ENCODE data around the gene TIMD4. TPM values are rescaled to one million over a fixed set of nuclear protein-coding genes. Genes with fewer than 3 reads are reported as not detected.

Gene TIMD4
- polyA plus RNA-seq, 1 donor from 2014 or later: not detected

GRCh38 chr5:156871212-156871611 is 91.8 kb downstream of the TIMD4 start:
- no peaks in the 10 kb centered on the region for H3F3A ChIP-seq (ENCODE audit: insufficient read depth, low read length, poor library complexity, severe bottlenecking)
- H3K27ac ChIP-seq (ENCODE audit: low read length): no peak overlapping the region
- no peaks in the 10 kb centered on the region for H3K27me3 ChIP-seq (ENCODE audit: insufficient read depth, low read depth, low read length)
- H2AFZ ChIP-seq (ENCODE audit: low read depth, low read length): no peak overlapping the region
- H3K9ac ChIP-seq (ENCODE audit: low read length): no peak overlapping the region
- no peak overlapping the region for H3K4me2 ChIP-seq (ENCODE audit: low read length)
- no peak for TF ChIP-seq REST (IDR thresholded peaks at IDR 0.05; ENCODE audit: borderline replicate concordance)
- H3K79me2 ChIP-seq (replicated peaks; ENCODE audit: insufficient read depth, low read length): no peaks in the 10 kb centered on the region
- H3K4me3 ChIP-seq (ENCODE audit: low read length): no peak overlapping the region
- H4K20me1 ChIP-seq (ENCODE audit: insufficient read depth): no peaks in the 10 kb centered on the region
- no peaks in the 10 kb centered on the region for H3K9me3 ChIP-seq (ENCODE audit: low read length)
- H3K36me3 ChIP-seq (ENCODE audit: insufficient read depth, low read length): no peaks in the 10 kb centered on the region
- H3K9me2 ChIP-seq (ENCODE audit: insufficient read depth, low read length): no peaks in the 10 kb centered on the region

GRCh38 chr5:156870498-156870839 is 92.6 kb downstream of the TIMD4 start:
- Histone ChIP-seq H4K20me1 (ENCODE audit: insufficient read depth) (no peaks in the 10 kb centered on the region), H3K4me2 (ENCODE audit: low read length) (no peak overlapping the region), H2AFZ (ENCODE audit: low read depth, low read length) (no peak overlapping the region), H3K27me3 (ENCODE audit: insufficient read depth, low read depth, low read length) (no peaks in the 10 kb centered on the region), H3K9me3 (ENCODE audit: low read length) (no peaks in the 10 kb centered on the region), H3K9me2 (ENCODE audit: insufficient read depth, low read length) (no peaks in the 10 kb centered on the region), H3F3A (ENCODE audit: insufficient read depth, low read length, poor library complexity, severe bottlenecking) (no peaks in the 10 kb centered on the region), H3K36me3 (ENCODE audit: insufficient read depth, low read length) (no peaks in the 10 kb centered on the region), H3K79me2 (replicated peaks; ENCODE audit: insufficient read depth, low read length) (no peaks in the 10 kb centered on the region), H3K4me3 (ENCODE audit: low read length) (no peak overlapping the region), H3K27ac (ENCODE audit: low read length) (no peak overlapping the region), H3K9ac (ENCODE audit: low read length) (no peak overlapping the region)
- no peak for TF ChIP-seq EZH2 (IDR thresholded peaks at IDR 0.05; ENCODE audit: borderline replicate concordance, insufficient read depth, low read length, poor library complexity, severe bottlenecking)
- TF ChIP-seq MXI1 (conservative IDR thresholded peaks at IDR 0.05; ENCODE audit: poor library complexity, severe bottlenecking): no peak
- TF ChIP-seq EP300 (conservative IDR thresholded peaks at IDR 0.05; ENCODE audit: poor library complexity, severe bottlenecking): no peak
- TF ChIP-seq POLR2AphosphoS5 (IDR thresholded peaks at IDR 0.05): no peak
- TF ChIP-seq RAD21 (conservative IDR thresholded peaks at IDR 0.05): no peak
- no peak for TF ChIP-seq SMC3 (conservative IDR thresholded peaks at IDR 0.05; ENCODE audit: poor library complexity)

Other genes with a start within 250 kb of the TIMD4 start
- gene PPP1R2B, start 112.9 kb downstream of the TIMD4 start, polyA plus RNA-seq: not detected in 2 replicates
- not detected in 2 replicates for gene HAVCR1, start 95.9 kb upstream of the TIMD4 start, polyA plus RNA-seq
- gene HAVCR2, start 145.8 kb upstream of the TIMD4 start, polyA plus RNA-seq: 0.66 and 1.1 TPM in 2 replicates
- gene MED7, start 179.6 kb upstream of the TIMD4 start, polyA plus RNA-seq: 25.4 and 27.2 TPM in 2 replicates
- gene GARIN3, start 203.0 kb upstream of the TIMD4 start, polyA plus RNA-seq: not detected in 2 replicates
- gene ITK, start 217.6 kb upstream of the TIMD4 start, polyA plus RNA-seq: not detected in 2 replicates

Data from neural cell (in vitro differentiated cells).